Upper lobe of right lung (tissue), 1 donor: ENCODE results near the gene RPTOR. TPM values are rescaled to one million over a fixed set of nuclear protein-coding genes. Genes with fewer than 3 reads are reported as not detected.
"Not testable (repeated sequence)": the region's sequence is repeated elsewhere in the genome, so short reads cannot be mapped to it uniquely, and the experiment has no call there.

Experiments
- ATAC-seq: fragments of 200-7000 bp; cut with Tn5 transposase; one replicate; pipeline ENCODE4 v1.9.1; 2020; ENCODE audit warnings: mild to moderate bottlenecking, moderate library complexity
- DNase-seq: peaks from one replicate; pipeline ENCODE4 v3.0.0-alpha.2; 2020
- H3K27ac ChIP-seq: fragments of 200-600 bp; one replicate; pipeline ENCODE4 v1.8.0; 2022
- H3K27me3 ChIP-seq: fragments of 200-600 bp; one replicate; pipeline ENCODE4 v1.8.0; 2022; ENCODE audit warnings: mild to moderate bottlenecking
- H3K36me3 ChIP-seq: fragments of 200-600 bp; one replicate; pipeline ENCODE4 v1.8.0; 2022
- H3K4me1 ChIP-seq: fragments of 200-600 bp; one replicate; pipeline ENCODE4 v1.8.0; 2022
- H3K4me3 ChIP-seq: fragments of 200-600 bp; one replicate; pipeline ENCODE4 v1.8.0; 2022; ENCODE audit warnings: mild to moderate bottlenecking
- H3K9me3 ChIP-seq: fragments of 200-600 bp; one replicate; pipeline ENCODE4 v1.8.0; 2022
- CTCF ChIP-seq: fragments of 200-600 bp; IDR thresholded peaks from one replicate; pipeline ENCODE4 v1.8.0; 2022; ENCODE audit warnings: antibody characterized with exemption
- intact Hi-C: fragments of 100-400 bp; cut with DNase I; formaldehyde crosslinking; loops from one replicate; pipeline ENCODE4 v1.11.0; 2022
- total RNA-seq: library from RNA; stranded (reverse); fragmentation: NEBNext Ultra II Directional; extraction: Animal tissue kit (Norgen Biotek cat#: 25700); gene quantifications from one replicate; pipeline ENCODE4 v1.2.1, GENCODE V29; 2021
- donor health status: DM: no; HTN: yes; CAD: no; lungs with severe emphysema.

The RPTOR gene
- total RNA-seq, 1 donor from 2014 or later: 35.4 TPM

GRCh38 chr17:80796430-80796861 is 251.8 kb downstream of the RPTOR start:
- no peak for TF ChIP-seq CTCF
- no peaks in the 10 kb centered on the region for H3K27me3 ChIP-seq
- intact Hi-C loops: no loop called here
- no peak overlapping the region for H3K4me3 ChIP-seq
- ATAC-seq (no peak), DNase-seq (no peak)
- no peaks in the 10 kb centered on the region for H3K36me3 ChIP-seq
- H3K4me1 ChIP-seq: peaks cover 33% of the 10 kb centered on the region
- peak overlapping the region; percentile 25 for H3K27ac ChIP-seq
- no peaks in the 10 kb centered on the region for H3K9me3 ChIP-seq

- H3K4me3 ChIP-seq, H3K9me3 ChIP-seq, H3K27me3 ChIP-seq, H3K36me3 ChIP-seq, H3K27ac ChIP-seq, DNase-seq, ATAC-seq, intact Hi-C loops: not testable (repeated sequence)
- H3K4me1 ChIP-seq: peaks cover 27% of the 10 kb centered on the region
Observed at GRCh38 chr17:80797222-80797621, 252.6 kb downstream of the RPTOR start.

- ATAC-seq (no peak), DNase-seq (peak; percentile 34)
- no peaks in the 10 kb centered on the region for H3K9me3 ChIP-seq
- no peak for TF ChIP-seq CTCF
- peaks cover 21% of the 10 kb centered on the region for H3K4me1 ChIP-seq
- no peak overlapping the region for H3K27ac ChIP-seq
- no peaks in the 10 kb centered on the region for H3K27me3 ChIP-seq
- intact Hi-C loops: no loop called here
- H3K36me3 ChIP-seq: no peaks in the 10 kb centered on the region
- H3K4me3 ChIP-seq: no peak overlapping the region
Observed at GRCh38 chr17:80797741-80798594, 253.3 kb downstream of the RPTOR start.

- ATAC-seq: no peak
- no peak overlapping the region for H3K4me3 ChIP-seq
- H3K27ac ChIP-seq: no peak overlapping the region
- intact Hi-C loops: no loop called here
- no peaks in the 10 kb centered on the region for H3K27me3 ChIP-seq
- no peaks in the 10 kb centered on the region for H3K9me3 ChIP-seq
- H3K36me3 ChIP-seq: no peaks in the 10 kb centered on the region
- no peak for TF ChIP-seq CTCF
- DNase-seq: peak; percentile 23
- peaks cover 12% of the 10 kb centered on the region for H3K4me1 ChIP-seq
Observed at GRCh38 chr17:80798595-80799537, 254.2 kb downstream of the RPTOR start.

- ATAC-seq (no peak), DNase-seq (no peak)
- Histone ChIP-seq H3K27ac (no peak overlapping the region), H3K27me3 (no peaks in the 10 kb centered on the region), H3K36me3 (no peaks in the 10 kb centered on the region), H3K4me1 (peaks cover 10% of the 10 kb centered on the region), H3K9me3 (no peaks in the 10 kb centered on the region), H3K4me3 (no peak overlapping the region)
- no peak for TF ChIP-seq CTCF
- intact Hi-C loops: no loop called here
Observed at GRCh38 chr17:80799538-80800480, 255.2 kb downstream of the RPTOR start.
